GM12891 (cell line): ENCODE data around the gene LHFPL6.

Experiments used
- POLR2A ChIP-seq: IDR thresholded peaks from 2 replicates; pipeline ENCODE4 v1.6.1; 2011; ENCODE audit warnings: low read depth, low read length, control low read depth
- TAF1 ChIP-seq: IDR thresholded peaks from 2 replicates; pipeline ENCODE4 v1.6.1; 2011; ENCODE audit warnings: low read depth, low read length, control low read depth

DNA sequence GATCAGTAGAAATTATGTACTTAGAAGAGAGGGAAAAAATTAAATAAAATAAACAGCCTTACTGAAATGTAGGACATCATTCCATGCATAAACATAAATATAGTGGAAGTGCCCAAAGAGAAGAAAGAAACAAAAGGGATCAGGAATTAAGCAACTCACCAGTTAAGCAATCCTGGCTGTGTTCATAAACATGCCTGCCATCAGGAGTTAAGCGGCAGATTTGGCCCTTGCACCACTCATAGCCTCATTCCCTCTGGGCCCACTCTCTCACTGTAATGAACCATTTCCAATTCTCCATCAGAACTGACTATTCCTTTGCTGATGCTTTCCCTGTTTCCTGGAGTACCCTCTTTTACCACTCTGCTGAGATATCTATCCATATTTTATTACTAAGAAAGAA, 281.4 kb downstream of the LHFPL6 start:
- TF ChIP-seq TAF1 (no peak), POLR2A (no peak)
